H1 (cell line): ENCODE data around the gene MAP4K5.

Source experiments
- CEBPB ChIP-seq: IDR thresholded peaks from 2 replicates; pipeline ENCODE4 v1.6.1; 2012; ENCODE audit warnings: low read depth, low read length
- CTCF ChIP-seq, 3 experiments: IDR thresholded peaks; 1 replicate in 2 of 3; 2 replicates in 1 of 3; pipeline versions ENCODE4 v1.5.1 to v1.6.1; 2011; ENCODE audit warnings: low read length in 3 of 3, mild to moderate bottlenecking in 3 of 3, inconsistent platforms in 2 of 3, low read depth in 1 of 3, moderate library complexity in 1 of 3; ENCODE audit not compliant: insufficient read depth in 1 of 3; ENCODE audit errors: control extremely low read depth in 1 of 3
- EZH2 ChIP-seq: fragments of 200-600 bp; sonication (generic); IDR thresholded peaks from 2 replicates; pipeline ENCODE4 v1.7.1; 2012; ENCODE audit warnings: low read depth, mild to moderate bottlenecking, moderate library complexity, low read length, inconsistent platforms; ENCODE audit not compliant: severe bottlenecking
- MAX ChIP-seq: IDR thresholded peaks from 2 replicates; pipeline ENCODE4 v1.6.1; 2012; ENCODE audit warnings: inconsistent platforms
- NRF1 ChIP-seq: IDR thresholded peaks from 2 replicates; pipeline ENCODE4 v1.6.1; 2011; ENCODE audit warnings: mild to moderate bottlenecking, low read depth, low read length, improper control_type of control experiment
- TBP ChIP-seq: IDR thresholded peaks from 2 replicates; pipeline ENCODE4 v1.6.1; 2011; ENCODE audit warnings: low read depth, low read length, improper control_type of control experiment
- YY1 ChIP-seq: IDR thresholded peaks from 2 replicates; pipeline ENCODE4 v1.6.1; 2011; ENCODE audit warnings: low read depth, mild to moderate bottlenecking, low read length

GRCh38 chr14:50452979-50453705, 79.2 kb downstream of the MAP4K5 start:
- TF ChIP-seq TBP, result no peak
- TF ChIP-seq YY1, result no peak
- TF ChIP-seq CEBPB, result no peak
- TF ChIP-seq EZH2, result no peak
- TF ChIP-seq CTCF (IDR thresholded peaks at IDR 0.05; ENCODE audit: control extremely low read depth in 1 of 3, insufficient read depth in 1 of 3, low read depth in 1 of 3, low read length in 3 of 3), result no peak
- no peak for TF ChIP-seq MAX
- no peak for TF ChIP-seq NRF1
